ENCODE measurements around the gene CCDC27.

CCDC27 gene

GRCh38 chr1:3762873-3763228 is 10.6 kb downstream of the CCDC27 start:
- no peak for TF ChIP-seq CTCF (IDR thresholded peaks at IDR 0.05; ENCODE audit: low read depth, low read length, missing control alignments)
- H3K4me3 ChIP-seq (replicated peaks; ENCODE audit: low read depth, low read length), result no peak overlapping the region
- no peak for DNase-seq (ENCODE audit: extremely low read depth, low read depth)

- no peak overlapping the region for H3K4me3 ChIP-seq (replicated peaks; ENCODE audit: low read depth, low read length)
- no peak for TF ChIP-seq CTCF (IDR thresholded peaks at IDR 0.05; ENCODE audit: low read depth, low read length, missing control alignments)
- DNase-seq (ENCODE audit: extremely low read depth, low read depth), result no peak
These were observed 11.3 kb downstream of the CCDC27 start for GRCh38 chr1:3763351-3764125.

GRCh38 chr1:3767328-3767925 is 15.2 kb downstream of the CCDC27 start:
- no peak for TF ChIP-seq CTCF (IDR thresholded peaks at IDR 0.05; ENCODE audit: low read depth, low read length, missing control alignments)
- H3K4me3 ChIP-seq (replicated peaks; ENCODE audit: low read depth, low read length), result no peak overlapping the region
- no peak for DNase-seq (ENCODE audit: extremely low read depth, low read depth)

GRCh38 chr1:3768811-3769390 is 16.7 kb downstream of the CCDC27 start:
- no peak for TF ChIP-seq CTCF (IDR thresholded peaks at IDR 0.05; ENCODE audit: low read depth, low read length, missing control alignments)
- no peak for DNase-seq (ENCODE audit: extremely low read depth, low read depth)
- H3K4me3 ChIP-seq (replicated peaks; ENCODE audit: low read depth, low read length), result no peak overlapping the region

- no peak for TF ChIP-seq CTCF (IDR thresholded peaks at IDR 0.05; ENCODE audit: low read depth, low read length, missing control alignments)
- H3K4me3 ChIP-seq (replicated peaks; ENCODE audit: low read depth, low read length), result no peak overlapping the region
- no peak for DNase-seq (ENCODE audit: extremely low read depth, low read depth)
These were observed 18.0 kb downstream of the CCDC27 start for GRCh38 chr1:3770047-3770765.

GRCh38 chr1:3771108-3772026 is 19.1 kb downstream of the CCDC27 start:
- H3K4me3 ChIP-seq (replicated peaks; ENCODE audit: low read depth, low read length), result peak overlapping the region; percentile 50
- no peak for TF ChIP-seq CTCF (IDR thresholded peaks at IDR 0.05; ENCODE audit: low read depth, low read length, missing control alignments)
- no peak for DNase-seq (ENCODE audit: extremely low read depth, low read depth)

Measured in HFF-Myc (cell line).